ENCODE data around the gene ADGRL1.

ADGRL1 gene

DNA sequence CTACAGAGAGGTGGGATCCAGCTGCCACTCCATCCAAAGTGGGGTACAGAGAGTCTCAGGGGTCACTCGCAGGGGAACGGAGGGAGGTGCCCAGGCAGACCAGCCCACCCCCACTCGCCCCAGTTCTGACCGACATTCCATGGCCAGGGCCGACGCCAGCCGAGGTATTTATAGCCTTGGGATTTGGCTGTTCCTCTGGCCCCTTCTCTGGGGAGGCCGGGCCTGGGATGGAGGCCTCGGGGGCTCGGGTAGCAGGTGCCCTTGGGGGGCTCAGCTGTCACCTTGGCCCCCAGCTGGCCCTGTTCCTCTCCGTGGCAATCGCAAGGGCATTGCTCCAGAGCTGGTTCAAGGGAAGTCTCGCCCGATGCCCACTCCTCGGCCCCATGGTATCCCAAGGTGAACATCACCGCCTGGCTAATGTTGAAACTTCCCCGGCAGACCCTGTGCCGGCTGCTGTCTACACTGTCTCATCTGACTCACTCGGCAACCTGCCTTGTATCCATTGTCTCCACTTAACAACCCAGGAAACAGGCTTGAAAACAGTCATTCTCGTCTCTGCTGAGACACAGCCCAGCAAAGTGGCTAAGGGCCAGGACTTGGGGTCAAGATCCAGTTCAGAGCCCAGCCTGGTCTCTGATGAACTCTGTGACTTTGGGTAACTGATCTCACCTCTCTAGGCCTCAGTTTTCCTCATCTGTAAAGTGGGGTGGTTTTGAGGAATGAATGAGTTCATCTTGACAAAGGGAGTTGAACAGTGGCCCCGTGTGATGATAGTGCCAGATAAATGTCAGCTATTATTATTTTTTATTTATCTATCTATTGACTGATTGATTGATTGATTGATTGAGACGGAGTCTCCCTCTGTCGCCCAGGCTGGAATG lies 98.1 kb downstream of the ADGRL1 start:
- no peak for DNase-seq

DNA sequence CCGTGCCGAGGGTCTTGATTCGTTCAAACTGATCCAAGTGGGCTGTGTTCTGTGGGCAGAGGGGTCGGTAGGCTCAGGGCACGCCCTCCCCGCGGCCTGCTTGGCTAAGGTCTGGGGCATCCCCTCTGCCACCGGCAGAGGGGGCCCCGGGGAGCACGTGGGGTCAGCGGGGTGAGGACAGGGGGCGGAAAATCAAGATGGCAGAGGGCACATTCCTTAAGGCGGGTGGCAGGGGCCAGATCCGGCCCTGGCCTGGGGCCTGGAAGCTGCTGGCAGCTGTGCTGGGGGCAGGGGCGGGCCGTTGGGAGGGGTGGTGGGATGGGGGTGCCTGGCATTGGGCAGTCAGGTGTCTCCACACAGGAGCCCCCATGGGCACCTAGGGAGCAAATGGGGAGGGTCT lies 99.1 kb downstream of the ADGRL1 start:
- no peak for DNase-seq

DNA sequence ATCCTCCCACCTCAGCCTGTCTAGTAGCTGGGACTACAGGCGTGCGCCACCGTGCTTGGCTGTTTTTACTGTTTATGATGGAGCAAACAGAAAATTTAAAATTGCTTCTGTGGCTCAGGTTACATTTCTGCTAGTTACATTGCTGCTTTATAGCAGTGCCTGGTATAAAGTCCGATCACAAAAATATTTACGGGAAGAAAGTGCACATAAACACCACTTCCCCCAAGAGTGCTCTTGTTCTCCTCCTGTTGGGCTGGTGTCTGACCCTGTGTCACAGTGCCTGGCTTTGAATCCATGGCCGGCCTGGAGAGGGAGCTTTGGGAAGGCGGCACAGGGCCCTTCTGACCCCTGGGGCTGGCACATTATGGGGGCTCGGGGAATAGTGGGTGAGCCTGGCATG lies 100.3 kb downstream of the ADGRL1 start:
- DNase-seq = no peak

DNA sequence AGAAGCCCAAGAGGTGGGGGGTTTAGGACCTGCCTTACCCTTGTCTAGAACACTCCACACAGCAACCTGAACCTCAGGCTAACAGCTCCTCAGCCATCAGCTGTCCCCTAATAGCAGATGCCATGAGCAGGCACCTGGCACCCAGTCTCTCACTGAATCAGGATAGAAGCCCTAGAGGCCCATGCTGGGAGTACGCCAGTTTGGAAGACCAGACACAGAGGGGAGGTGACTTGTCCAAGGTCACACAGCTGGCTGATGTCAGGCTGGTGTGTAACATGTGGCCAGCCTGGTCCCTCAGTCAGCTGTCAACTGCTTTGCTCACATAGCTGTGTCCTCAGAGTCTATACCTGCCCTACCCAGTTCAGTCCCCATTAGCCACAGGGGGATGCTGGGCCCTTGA lies 102.7 kb downstream of the ADGRL1 start:
- DNase-seq = no peak

DNA sequence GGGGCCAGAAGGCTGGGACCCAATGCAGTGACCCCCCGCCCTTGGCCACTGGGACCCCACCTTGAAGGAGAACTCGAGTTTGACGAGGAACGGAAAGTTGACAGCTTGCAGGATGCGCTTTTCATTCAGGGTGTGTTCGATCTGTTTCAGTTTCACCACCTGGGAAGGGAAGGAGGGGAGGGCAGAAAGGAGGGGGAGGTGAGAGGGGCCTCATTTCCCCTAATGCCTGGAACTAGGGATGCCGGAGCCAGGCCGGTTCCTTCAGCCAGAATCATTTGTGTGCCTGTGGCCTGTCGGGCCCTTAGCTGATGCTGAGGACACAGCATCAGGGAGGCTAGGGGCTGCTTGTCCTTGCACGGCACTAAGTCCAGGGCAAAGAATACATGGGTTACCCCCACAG lies 103.2 kb downstream of the ADGRL1 start:
- no peak for DNase-seq

DNA sequence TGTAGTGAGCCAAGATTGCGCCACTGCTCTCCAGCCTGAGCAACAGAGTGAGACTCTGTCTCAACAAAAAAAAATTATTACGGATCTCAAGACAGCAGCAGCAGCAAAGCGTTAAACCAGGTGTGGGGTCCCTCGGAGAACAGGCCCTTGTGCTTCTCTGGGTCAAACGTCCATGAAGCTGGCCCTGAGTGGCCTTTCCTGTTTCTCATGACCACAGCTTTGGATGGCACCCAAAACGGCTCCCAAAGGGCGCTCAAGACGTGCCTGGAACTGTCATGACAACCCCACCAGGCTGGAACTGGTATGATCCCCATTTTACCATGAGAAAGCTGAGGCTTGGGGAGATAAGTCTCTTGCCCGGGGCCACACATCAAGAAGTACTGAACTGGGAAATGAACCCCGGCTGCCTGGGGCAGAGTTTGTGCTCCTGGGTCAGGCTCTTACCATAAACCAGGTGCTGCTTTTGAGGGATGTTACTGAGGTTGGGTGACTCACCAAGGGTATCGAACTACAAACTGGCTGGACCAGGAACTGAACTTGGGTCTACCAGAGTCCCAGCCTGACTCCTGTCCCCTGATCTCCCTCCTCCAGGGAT lies 103.8 kb downstream of the ADGRL1 start:
- DNase-seq = no peak

DNA sequence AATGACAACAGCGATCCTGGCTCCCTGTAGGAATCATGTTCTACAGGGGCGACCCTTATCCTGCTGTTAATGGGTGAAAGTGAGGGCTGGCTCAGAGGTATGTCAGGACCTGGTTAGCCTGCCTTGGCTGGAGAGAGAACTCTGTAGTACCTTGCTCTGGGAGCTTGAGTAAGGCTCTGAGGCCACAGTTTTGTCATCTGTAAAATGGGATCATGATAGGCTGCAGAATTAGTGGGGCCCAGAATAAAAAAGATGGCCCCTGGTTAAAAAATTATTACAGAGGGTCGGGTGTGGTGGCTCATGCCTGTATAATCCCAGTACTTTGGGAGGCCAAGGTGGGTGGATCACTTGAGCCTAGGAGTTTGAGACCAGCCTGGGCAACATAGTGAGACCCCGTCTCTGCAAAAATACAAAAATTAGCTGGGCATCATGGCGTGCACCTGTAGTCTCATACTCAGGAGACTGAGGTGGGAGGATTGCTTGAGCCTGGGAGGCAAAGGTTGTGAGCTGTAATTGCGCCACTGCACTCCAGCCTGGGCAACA lies 104.9 kb downstream of the ADGRL1 start:
- no peak for DNase-seq

All from activated CD4-positive, alpha-beta T cell treated with anti-CD3 and anti-CD28 coated beads for 48 hours (primary cell).